Eye (tissue), 1 donor: ENCODE results near the gene DNASE1.

Experiments used
- DNase-seq: peaks from one replicate; pipeline ENCODE4 v3.0.0-alpha.2; 2015

Gene DNASE1

DNA sequence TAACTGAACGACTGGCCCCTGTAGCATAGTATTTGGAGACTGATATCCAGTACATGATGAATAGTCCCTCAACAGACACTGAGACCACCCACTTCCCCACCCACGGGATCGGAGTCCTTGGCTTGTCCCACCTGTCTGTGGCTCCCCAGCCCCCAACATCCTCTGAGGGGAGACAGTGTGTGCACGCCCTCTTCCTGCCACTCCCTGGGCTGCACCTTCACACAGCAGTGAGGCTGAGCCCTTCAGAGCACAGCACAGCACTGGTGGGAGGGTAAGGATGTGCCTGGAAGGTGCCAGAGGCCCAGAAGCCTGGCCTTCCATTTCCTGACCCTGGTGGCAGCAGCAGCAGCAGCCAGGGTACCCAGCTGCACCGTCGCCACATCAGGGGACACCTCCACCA, 11.0 kb downstream of the DNASE1 start:
- no peak for DNase-seq

DNA sequence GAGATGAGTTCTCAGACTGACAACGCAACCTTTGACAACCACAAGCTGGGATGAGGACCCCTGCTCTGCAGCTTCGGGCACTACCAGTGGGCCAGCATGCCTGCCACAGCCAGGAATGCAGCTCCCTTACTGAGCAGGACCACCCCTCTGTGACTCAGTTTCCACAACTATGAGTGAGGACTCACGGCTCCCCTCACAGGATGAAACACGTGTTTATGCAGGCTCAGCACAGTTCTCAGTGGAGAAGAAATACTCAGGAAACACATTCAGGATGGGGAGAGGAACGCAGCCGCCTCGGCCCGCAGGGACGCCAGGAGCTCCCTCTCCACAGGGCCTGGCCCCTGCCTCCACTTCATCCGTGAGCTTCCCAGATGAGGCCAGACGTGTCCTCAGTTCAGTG, 14.1 kb downstream of the DNASE1 start:
- no peak for DNase-seq

DNA sequence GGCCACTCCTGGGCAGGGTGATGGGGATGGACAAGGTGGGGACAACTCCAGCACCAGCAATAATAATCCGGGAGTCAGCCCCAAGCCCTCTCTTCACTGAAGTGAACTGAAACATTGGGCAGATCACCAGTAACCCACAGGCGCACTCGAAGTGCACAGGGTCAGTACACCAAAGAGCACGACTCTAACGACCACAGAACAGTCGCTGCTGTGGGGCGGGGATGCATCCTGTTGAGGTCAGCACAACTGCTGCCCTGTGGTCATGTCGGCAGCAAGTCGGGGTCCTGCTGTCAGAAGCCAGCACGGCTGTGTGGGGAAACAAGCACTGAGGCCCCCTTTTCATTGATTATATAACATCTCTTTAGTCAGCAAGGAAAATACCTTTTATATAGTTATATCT, 14.6 kb downstream of the DNASE1 start:
- no peak for DNase-seq

DNA sequence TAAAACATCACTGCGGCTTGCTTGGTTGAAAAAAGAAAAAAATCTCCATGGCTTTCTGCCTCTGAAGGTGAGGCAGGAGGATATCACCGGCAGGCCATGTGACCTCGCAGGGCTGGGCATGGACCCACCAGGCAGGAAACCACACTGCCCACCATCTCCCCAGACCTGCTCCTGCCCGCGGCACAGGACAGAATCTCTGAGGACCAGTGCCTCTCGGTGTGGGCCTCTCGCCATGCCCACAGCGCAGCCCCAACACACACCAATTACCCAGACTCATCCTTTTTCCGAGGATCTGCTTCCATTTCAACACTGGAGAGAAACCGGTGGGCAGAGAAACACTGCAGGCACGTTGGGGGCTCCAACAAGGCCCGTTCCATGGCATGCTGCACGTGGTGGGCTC, 16.2 kb downstream of the DNASE1 start:
- no peak for DNase-seq

DNA sequence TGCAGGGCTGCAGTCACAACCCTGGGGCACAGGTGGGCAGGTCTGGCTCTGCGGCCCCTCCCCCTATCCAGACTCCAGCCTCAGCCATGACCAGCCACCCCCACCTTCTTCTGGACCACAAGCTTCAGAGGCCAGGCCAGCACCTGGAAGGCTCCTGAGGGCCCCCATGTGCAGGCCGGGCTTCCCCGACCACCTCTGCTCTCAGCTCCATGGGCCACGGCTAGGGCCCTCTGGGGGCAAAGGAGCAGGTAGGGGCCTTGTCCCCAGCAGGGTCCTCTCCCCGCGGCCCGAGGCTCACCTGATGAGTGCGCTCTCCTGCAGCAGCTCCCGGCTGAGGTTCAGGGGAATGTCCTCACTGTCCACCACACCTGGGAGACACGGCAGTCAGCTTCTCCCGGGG, 16.9 kb downstream of the DNASE1 start:
- no peak for DNase-seq

DNA sequence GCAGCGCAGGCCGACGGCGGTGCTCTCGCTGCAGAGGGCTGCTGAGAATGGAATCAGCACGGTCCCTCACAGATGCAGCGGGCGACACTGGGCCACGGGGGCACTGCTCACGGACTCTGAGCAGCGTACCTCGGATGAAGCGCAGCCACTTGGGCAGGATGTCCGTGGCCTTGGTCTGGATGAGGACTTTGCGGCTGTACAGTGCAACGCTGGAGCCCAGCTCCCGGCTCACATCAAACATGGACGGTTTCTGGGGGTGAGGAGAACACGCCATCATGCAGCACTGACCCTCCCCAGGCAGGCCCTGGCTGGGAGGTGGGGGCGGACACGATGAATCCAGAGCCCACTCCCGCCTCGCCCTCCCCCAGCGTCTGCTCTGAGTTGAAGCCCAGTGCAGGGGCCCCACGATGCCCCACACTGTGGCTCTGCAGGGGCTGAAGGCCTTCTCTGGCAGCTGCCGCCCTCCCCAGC, 18.1 kb downstream of the DNASE1 start:
- no peak for DNase-seq

DNA sequence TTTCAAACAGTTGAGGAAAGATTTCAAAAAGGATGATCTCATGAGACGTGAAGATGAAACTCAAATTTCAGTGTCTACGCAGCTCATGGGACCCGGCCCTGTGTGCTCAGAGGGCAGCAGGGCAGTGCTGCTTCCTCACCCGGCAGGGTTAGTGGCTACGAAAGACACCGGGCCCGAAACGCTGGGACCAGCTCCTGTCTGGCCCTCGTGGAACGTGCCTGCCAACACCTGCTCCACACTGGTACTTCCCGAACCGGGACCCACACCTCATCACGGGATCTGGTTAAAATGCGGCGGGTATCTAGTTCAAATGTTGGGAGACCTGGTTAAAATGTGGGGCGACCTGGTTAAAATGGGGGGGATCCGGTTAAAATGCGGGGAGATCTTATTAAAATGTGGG, 18.7 kb downstream of the DNASE1 start:
- no peak for DNase-seq

DNA sequence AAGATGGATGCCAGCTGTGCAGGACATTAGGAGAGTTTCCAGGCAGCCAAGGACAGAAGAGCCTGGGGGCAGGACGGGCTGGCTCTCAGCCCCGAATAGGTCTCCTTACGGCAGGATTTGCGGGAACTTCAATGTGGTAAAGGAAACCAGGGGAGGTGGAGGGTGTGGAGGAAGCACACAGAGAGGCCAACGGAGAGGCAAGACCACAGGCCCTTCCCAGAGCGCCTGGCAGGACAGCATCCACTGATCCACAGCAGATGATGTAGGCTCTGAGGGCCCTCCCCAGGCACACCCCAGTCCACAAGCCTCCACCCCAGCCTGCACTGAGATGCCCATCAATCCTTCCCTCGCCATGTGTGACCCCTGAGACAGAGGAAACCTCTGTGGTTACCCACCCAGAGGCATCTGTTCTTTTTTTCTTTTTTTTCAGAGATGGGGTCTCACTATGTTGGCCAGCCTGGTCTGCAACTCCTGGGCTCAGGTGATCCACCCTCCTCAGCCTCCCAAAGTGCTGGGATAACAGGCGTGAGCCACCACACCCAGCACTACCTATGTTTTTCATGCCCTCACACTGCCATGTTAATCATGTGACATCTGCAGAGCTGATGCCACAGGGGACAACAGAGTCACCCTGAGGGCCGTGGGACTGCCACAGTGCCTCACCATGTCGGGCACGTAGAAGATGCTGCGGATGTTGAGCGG, 19.3 kb downstream of the DNASE1 start:
- no peak for DNase-seq

DNA sequence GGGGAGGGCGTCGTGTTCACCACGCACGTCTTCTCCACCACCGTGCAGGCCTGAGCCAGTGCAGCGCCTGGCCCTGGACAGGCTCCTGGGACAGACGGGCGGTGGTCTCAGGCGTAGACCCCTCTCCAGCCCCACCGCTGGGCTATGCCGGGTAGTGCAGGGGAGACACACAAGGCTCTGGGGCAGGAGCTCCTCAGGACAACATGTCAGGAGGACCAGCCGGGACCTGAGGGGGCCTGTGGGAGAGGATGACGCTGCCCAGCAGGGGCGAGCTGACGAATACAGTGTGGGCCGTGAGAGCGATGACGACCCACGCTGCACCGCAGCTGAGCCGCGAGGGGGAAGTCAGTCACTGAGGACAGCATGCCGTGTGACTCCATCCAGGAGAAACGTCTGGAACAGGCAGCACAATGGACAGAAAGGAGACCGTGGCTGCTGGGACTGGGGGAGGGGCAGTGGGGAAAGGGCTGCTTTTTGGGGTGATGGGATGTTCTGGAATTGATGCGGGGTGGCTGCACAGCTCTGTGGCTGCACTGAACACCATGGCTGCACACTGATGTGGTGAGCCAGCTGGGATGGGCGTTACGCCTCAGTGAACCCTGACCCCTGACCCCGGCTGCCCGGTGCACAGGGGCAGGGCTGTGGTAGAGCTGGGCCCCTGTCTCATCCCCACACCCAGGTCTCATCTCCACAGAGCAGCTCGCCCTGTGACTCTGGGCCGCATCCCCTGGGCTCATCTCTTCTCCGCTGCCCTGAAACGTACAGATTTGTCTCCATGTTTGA, 20.2 kb downstream of the DNASE1 start:
- no peak for DNase-seq

DNA sequence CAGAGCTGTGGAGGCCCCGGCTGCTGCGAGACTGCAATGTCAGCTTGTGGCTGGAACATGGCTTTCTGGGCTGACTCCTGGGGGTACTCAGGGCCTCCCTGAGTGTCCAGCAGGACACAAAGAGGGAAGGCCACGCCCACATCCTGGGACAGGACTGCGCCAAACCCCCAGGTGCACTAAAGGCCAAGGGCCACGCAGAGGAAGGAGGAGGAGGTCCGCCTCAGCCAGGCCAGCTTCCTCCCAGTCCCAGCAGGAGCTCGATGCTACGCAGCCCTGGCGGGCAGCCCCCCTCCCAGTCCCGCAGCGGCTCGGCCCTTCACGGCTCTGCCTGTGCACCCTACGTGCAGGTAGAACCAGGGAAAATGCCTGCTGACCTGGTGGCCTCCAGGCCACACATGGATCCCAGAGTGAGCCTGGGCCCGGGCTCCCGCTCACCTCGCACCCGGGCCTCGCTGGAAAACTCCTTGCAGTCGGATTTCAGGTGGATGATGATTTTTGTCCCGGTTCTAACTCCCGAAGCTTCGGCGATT, 21.2 kb downstream of the DNASE1 start:
- DNase-seq = no peak

DNA sequence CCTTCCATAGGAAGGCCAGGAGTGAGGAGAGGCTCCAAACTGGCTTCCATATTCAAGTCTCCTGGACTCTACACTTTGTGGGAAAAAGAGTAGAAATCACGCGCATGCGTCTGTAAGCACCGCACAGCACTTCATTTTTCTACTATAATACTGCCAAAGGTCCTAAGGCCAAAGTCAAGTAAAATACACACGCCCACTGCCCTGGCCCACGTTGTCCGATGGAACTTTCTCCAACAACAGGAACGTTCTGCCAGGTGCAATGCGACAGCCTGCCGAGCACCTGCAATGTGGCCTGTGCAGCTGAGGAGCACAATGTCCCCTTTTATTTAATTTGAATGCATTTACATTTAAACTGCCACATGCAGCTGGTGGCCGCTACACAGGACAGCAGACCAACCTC, 23.5 kb downstream of the DNASE1 start:
- no peak for DNase-seq

DNA sequence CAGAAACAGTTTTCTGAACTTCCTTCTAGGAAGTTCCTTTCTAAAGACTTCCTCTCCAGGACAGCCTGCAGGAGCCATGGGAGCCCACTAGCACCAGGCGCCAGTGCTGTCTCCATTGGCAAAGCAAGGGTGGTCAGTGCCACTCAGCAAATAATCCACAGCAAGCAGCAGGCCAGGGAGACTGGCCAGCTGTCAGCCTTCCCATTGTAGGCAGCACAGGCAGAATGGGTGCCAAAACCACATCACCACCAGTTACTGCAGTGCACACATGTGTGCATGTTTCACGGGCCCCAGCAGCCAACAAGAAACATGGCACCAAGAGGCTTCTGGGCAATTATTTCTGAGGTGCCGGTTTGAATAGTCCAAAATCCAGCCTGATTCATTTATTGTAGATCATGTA, 26.7 kb downstream of the DNASE1 start:
- no peak for DNase-seq

DNA sequence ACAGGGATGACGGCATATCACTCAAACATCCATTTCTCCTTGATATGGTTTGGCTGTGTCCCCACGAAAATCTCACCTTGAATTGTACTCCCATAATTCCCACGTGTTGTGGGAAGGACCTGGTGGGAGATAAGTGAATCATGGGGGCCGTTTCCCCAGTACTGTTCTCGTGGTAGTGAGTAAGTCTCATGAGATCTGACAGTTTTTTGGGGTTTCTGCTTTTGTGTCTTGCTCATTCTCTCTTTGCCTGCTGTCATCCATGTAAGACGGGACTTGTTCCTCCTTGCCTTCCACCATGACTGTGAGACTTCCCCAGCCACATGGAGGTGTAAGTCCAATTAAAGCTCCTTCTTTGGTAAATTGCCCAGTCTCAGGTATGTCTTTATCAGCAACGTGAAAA, 32.5 kb downstream of the DNASE1 start:
- DNase-seq = no peak

DNA sequence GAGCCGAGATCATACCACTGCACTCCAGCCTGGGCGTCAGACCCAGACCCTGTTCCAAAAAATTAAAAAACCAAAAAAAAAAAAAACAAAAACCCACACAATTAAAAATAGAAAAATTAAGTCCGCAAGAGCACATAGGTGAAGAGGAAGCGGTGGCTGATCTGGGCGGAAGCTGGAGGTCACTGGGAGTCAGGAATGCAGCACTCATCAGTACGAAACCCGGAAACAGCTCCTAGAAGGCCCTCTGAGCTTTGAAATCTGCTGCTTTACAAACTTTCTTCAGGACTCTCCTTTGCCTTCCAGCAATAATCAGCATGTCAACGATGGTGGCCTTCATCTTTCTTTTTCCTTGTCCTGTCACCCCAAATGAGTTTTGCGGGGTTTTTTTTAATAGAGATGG, 33.3 kb downstream of the DNASE1 start:
- no peak for DNase-seq

DNA sequence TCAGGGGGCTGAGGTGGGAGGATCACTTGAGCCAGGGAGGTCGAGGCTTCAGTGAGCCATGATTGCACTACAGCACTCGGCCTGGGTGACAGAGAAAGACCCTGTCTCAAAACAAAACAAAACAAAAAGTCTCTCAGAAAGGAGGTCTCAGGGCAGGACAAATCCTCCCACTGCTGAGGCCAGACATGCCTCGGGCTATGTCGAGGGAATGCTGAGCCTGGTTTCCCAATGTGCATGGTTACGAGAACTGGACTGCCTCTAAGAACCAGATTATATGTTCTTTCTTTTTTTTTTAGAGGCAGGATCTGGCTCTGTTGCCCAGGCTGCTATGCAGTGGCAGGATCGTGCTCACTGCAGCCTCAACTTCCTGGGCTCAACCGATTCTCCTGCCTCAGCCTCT, 35.2 kb downstream of the DNASE1 start:
- no peak for DNase-seq

DNA sequence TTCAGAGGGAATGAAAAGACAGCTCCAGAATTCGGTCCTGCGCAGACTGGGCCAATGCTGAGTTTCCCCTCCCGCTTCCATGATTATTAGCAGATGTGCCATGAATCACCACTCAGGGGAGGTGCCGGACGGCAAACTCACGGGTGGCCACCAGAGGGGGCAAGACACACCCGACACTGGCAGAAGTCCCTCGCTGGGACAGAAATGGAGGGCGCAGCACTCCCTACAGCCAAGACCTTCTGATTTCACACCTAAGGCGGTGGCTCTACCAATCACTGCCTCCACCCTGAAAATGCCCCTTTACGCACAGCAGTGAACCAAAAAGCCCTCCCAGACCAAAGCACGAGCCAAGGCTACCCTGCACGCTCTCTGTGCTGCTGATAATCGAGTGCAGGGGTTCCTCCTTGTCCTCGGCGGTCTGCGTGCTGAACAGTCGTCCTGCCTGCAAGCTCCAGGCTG, 36.0 kb downstream of the DNASE1 start:
- DNase-seq = peak; percentile 94

DNA sequence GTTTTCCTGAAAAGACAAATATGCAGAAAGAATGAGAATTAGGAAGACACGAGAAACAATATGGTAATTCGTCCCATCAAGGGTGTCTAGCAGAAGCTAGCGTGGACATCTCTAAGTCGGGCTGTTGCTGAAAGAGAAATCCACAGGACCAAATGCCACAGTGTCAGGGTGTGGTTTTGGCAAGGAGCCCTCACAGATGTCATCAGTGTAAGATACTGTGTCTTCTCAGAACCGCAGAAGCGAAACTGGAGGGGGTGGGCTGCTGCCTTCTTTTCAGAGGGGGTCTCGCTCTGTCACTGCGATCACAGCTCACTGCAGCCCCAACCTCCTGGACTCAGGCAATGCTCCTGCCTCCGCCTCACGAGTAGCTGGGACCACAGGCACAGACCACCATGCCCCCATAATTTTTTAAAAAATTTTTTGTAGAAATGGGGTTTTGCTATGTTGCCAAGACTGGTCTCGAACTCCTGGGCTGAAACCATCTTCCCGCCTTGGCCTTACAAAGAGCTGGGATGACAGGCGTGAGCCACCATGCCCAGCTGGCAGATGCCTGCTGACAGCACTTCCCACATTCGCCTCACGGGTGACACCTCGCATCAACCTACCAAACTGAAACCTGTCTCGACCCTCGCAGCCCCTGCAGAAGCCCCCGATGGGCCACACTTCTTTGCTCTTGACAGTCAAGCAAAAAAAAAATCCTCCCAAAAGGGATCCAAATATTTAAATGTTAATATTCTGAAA, 36.7 kb downstream of the DNASE1 start:
- no peak for DNase-seq

DNA sequence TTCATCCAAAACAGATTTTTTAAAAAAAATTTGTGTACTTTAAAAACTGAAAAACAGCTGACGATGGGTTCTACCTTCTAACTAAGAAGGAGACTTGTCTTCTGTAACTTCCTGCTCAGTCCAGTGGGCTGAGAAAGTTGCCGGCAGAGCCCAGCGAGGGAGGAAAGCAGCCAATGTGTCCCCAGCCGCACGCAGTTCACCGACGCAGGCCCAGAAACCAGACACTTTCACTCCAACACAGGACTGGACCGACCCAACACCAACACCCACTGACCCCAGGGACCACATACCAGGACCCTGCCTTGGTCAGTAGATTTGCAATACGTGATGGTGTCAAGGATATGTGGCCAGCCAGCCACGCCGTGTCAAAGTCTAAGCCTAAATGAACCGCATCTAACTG, 37.3 kb downstream of the DNASE1 start:
- no peak for DNase-seq

DNA sequence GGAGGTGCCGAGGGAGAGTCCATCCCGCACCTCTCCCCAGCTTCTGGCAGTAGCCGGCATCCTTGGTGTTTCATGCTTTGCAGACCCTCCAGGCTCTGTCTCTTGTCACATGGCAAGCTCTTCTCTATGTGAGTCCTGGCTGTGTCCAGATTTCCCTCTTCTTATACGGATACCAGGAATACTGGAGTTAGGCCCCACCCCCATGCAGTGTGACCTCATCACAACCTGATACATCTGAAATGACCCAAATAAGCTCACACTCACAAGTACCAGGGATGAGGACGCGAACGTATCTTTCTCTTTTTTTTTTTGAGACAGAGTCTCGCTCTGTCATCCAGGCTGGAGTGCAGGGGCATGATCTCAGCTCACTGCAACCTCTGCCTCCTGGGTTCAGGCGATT, 39.6 kb downstream of the DNASE1 start:
- no peak for DNase-seq

DNA sequence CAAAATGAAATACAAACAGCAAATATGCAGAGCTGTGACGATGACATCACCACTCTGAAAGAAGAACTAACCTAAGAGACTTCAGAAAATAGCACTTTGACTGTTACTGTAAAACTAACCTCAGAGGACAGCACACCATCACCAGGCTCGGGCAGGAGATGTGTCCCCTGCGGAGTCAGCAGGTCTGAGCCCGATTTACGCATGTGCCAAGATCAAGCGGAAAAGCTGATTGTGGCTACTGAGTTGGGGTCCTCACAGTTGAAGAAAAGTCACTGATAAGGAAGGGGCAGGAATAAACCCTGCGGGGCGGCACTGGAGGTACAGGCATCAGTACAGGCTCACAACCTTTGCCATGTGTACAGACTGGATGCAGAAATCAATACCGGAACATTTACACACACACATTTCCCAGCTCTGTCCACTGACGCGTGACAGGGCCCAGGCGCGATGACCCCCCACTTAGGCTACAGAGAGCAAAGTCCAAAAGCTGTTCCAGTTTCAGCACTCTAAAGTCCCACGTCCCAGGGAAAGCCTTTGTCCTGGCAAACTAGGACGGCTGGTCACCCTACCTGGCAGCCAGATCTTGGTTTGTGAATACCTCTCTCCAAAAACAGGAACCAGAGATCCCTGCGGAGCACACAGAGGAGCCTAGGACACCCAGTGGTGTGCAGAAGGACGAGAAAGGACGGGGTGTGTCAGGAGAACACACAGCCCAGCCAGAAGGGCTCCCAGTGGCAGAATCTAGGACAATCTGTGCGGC, 41.3 kb downstream of the DNASE1 start:
- peak; percentile 45 for DNase-seq

DNA sequence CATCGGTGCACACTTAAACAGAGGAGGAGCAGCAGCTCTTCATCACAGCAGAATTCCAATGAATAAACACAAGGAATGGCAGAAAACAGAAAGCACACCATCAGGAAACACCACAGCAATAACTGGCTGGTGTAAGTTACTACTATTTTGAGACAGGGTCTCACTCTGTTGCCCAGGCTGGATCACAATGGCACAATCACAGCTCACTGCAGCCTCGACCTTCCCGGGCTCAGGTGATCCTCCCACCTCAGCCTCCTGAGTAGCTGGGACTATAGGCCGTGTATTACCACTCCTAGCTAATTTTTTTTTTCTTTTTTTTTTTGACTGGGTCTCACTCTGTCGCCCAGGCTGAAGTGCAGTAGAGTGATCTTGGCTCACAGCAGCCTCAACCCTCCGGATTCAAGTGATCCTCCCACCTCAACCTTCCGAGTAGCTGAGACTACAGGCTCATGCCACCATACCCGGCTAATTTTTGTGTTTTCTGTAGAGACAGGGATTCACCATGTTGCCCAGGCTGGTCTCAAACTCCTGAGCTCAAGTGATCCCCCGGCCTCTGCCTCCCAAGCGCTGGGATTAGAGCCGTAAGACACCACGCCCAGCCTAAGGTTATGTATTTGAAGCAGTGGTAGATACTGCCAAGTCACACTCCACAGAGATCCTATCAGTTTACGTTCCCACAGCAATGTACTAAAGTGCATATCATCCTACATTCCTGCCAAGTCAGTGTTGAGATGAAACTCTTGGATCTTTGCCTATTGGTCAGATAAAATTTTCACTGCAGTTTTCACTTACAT, 42.1 kb downstream of the DNASE1 start:
- DNase-seq = peak; percentile 25

DNA sequence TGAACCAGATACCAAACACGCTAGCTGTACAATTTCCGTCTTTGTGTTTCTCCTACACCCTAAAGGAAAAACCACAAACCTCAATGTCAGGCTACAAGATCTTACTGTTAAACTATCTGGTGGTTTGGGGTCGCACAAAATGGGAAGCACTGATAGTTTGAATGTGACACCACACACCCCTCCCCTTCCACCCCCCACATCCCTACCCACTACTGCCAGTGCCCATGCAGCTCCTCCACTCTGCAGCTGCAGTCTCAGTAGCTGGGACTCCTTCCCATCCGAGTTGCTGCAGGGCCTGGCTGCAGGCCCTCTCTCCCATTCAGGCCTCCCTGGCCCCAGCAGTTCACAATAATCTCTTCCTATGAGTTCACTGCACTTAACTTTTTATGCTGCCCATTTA, 44.5 kb downstream of the DNASE1 start:
- DNase-seq = no peak
